Stomach (tissue), 9 donors: ENCODE measurements around the gene RBX1. TPM values are rescaled to one million over a fixed set of nuclear protein-coding genes. Genes with fewer than 3 reads are reported as not detected.

ENCODE experiments used
- DNase-seq, 2 donors: peaks; one replicate each; pipeline versions ENCODE4 v3.0.0 to v3.0.0-alpha.2; 2013 to 2019
- H3K27ac ChIP-seq, 5 donors: fragments of 200-600 bp in 4 of 5; sonication (generic) in 4 of 5; one replicate each; pipeline ENCODE4 v1.5.1; 2013 to 2019; ENCODE audit warnings: mild to moderate bottlenecking in 1 of 5, moderate library complexity in 1 of 5
- H3K27me3 ChIP-seq, 3 donors: fragments of 200-600 bp; sonication (generic); one replicate each; pipeline ENCODE4 v1.5.1; 2017 to 2019; ENCODE audit warnings: mixed run types in 1 of 3
- H3K36me3 ChIP-seq, 4 donors: fragments of 200-600 bp; sonication (generic); 1 replicate in 3 of 4; 2 replicates in 1 of 4; pipeline ENCODE4 v1.5.1; 2016 to 2019
- H3K4me1 ChIP-seq, 4 donors: fragments of 200-600 bp; sonication (generic); one replicate each; pipeline ENCODE4 v1.5.1; 2016 to 2019
- H3K4me3 ChIP-seq, 4 donors: fragments of 200-600 bp; sonication (generic) in 3 of 4; one replicate each; pipeline ENCODE4 v1.5.1; 2016 to 2019; ENCODE audit warnings: mild to moderate bottlenecking in 1 of 4
- H3K9me3 ChIP-seq, 4 donors: fragments of 200-600 bp; sonication (generic); one replicate each; pipeline ENCODE4 v1.5.1; 2016 to 2019
- CTCF ChIP-seq, 7 experiments: fragments of 450-650 bp in 4 of 7; fragments of 200-600 bp in 3 of 7; sonication (generic) in 3 of 7; IDR thresholded peaks; one replicate each; pipeline ENCODE4 v1.5.1; 2016 to 2019; ENCODE audit warnings: antibody characterized with exemption in 7 of 7, control low read depth in 2 of 7, mild to moderate bottlenecking in 1 of 7
- EP300 ChIP-seq: sonication (generic); formaldehyde crosslinking; IDR thresholded peaks from one replicate; pipeline ENCODE4 v1.6.1; 2017; ENCODE audit warnings: antibody characterized with exemption
- POLR2A ChIP-seq, 4 donors: fragments of 450-650 bp; IDR thresholded peaks; one replicate each; pipeline ENCODE4 v1.6.1; 2016; ENCODE audit warnings: antibody characterized with exemption in 4 of 4, control low read depth in 2 of 4, mild to moderate bottlenecking in 1 of 4, moderate library complexity in 1 of 4
- POLR2AphosphoS5 ChIP-seq, 3 donors: sonication (generic); formaldehyde crosslinking; IDR thresholded peaks; one replicate each; pipeline ENCODE4 v1.6.1; 2016; ENCODE audit warnings: antibody characterized with exemption in 3 of 3
- WGBS, 5 donors: extraction: QIAGEN DNeasy Blood & Tissue Kit in 3 of 5; methylation state at CpG; one replicate each; pipeline versions ENCODE4 v1.1.5 to v1.1.7; 2013 to 2018; 5-methylcytosine and 5-hydroxymethylcytosine counted together
- intact Hi-C: fragments of 100-400 bp; cut with DNase I; formaldehyde crosslinking; loops from one replicate; pipeline ENCODE4 v1.15.1; 2023; ENCODE audit warnings: low total_unique reads
- polyA plus RNA-seq, 3 donors: library from polyadenylated mRNA; stranded (reverse); fragments of 200-250 nt; gene quantifications; one replicate each; pipeline ENCODE4 v1.2.3, GENCODE V29; 2013
- total RNA-seq, 5 donors: library from RNA; depleted of rRNA; stranded (reverse); fragments of >200 nt; gene quantifications; one replicate each; pipeline versions ENCODE4 v1.1.0 to v1.2.3, GENCODE V29; 2014 to 2016
- donor health status: healthy with polysubstance abuse.
- donor health status: Bipolar disorder and iron deficiency.
- donor health status: healthy.

RBX1 gene
- total and polyA plus RNA-seq, 8 donors: 4.0 to 95.1 (median 53.5) TPM

- Histone ChIP-seq H3K9me3 (no peaks in the 10 kb centered on the region), H3K27ac (no peak overlapping the region), H3K4me3 (no peak overlapping the region), H3K4me1 (no peaks in the 10 kb centered on the region), H3K27me3 (peaks cover 0 to 29% (median 8%) of the 10 kb centered on the region in 3 donors), H3K36me3 (no peaks in the 10 kb centered on the region)
- intact Hi-C loops: no loop called here
- 76 to 86% (median 83%) methylated on average over 9 of the region's 9 CpGs for WGBS, 5 donors
- TF ChIP-seq POLR2A (IDR thresholded peaks at IDR 0.05) (no peak), CTCF (IDR thresholded peaks at IDR 0.05) (no peak), POLR2AphosphoS5 (IDR thresholded peaks at IDR 0.05) (no peak), EP300 (no peak)
- DNase-seq: no peak
Observed at GRCh38 chr22:40991298-40991697, 40.1 kb downstream of the RBX1 start.

GRCh38 chr22:40995821-40996220 is 44.6 kb downstream of the RBX1 start:
- Histone ChIP-seq H3K27ac (no peak overlapping the region), H3K27me3 (peaks cover 0 to 23% (median 8%) of the 10 kb centered on the region in 3 donors), H3K9me3 (no peaks in the 10 kb centered on the region), H3K4me3 (no peak overlapping the region), H3K4me1 (no peaks in the 10 kb centered on the region), H3K36me3 (no peaks in the 10 kb centered on the region)
- WGBS, 5 donors: 84 to 93% (median 91%) methylated on average over 4 of the region's 4 CpGs
- intact Hi-C loops: no loop called here
- DNase-seq: no peak
- no peak for TF ChIP-seq POLR2AphosphoS5 (IDR thresholded peaks at IDR 0.05)
- no peak for TF ChIP-seq POLR2A (IDR thresholded peaks at IDR 0.05)
- TF ChIP-seq CTCF (IDR thresholded peaks at IDR 0.05): no peak
- no peak for TF ChIP-seq EP300

GRCh38 chr22:40997520-40997919 is 46.3 kb downstream of the RBX1 start:
- Histone ChIP-seq H3K4me3 (no peak overlapping the region), H3K27ac (no peak overlapping the region), H3K4me1 (no peaks in the 10 kb centered on the region), H3K9me3 (no peaks in the 10 kb centered on the region), H3K27me3 (peaks cover 0 to 7% (median 2%) of the 10 kb centered on the region in 3 donors), H3K36me3 (no peaks in the 10 kb centered on the region)
- 83 to 94% (median 89%) methylated on average over 7 of the region's 7 CpGs for WGBS, 5 donors
- no peak for TF ChIP-seq POLR2AphosphoS5 (IDR thresholded peaks at IDR 0.05)
- no peak for TF ChIP-seq CTCF (IDR thresholded peaks at IDR 0.05)
- no peak for TF ChIP-seq POLR2A (IDR thresholded peaks at IDR 0.05)
- no peak for TF ChIP-seq EP300
- no peak for DNase-seq
- intact Hi-C loops: no loop called here

GRCh38 chr22:41000040-41000565 is 48.9 kb downstream of the RBX1 start:
- DNase-seq: no peak
- Histone ChIP-seq H3K27me3 (no peaks in the 10 kb centered on the region), H3K36me3 (no peaks in the 10 kb centered on the region), H3K4me3 (no peak overlapping the region), H3K27ac (no peak overlapping the region), H3K4me1 (peaks cover 0 to 3% (median 0%) of the 10 kb centered on the region in 4 donors), H3K9me3 (no peaks in the 10 kb centered on the region)
- 52 to 75% (median 62%) methylated on average over 2 of the region's 2 CpGs for WGBS, 5 donors
- intact Hi-C loops: no loop called here
- no peak for TF ChIP-seq POLR2A (IDR thresholded peaks at IDR 0.05)
- TF ChIP-seq CTCF (IDR thresholded peaks at IDR 0.05): no peak
- TF ChIP-seq EP300: no peak
- no peak for TF ChIP-seq POLR2AphosphoS5 (IDR thresholded peaks at IDR 0.05)
